HCT116 (cell line): ENCODE measurements around the gene CIP2A. TPM values are rescaled to one million over a fixed set of nuclear protein-coding genes. Genes with fewer than 3 reads are reported as not detected.

Experiments used
- ATAC-seq: fragments of 200-7000 bp; cut with Tn5 transposase; 2 replicates; pipeline ENCODE4 v1.9.1; 2020; ENCODE audit warnings: mild to moderate bottlenecking, moderate library complexity
- BruUV-seq: library from RNA; stranded (reverse); fragments of 400-500 nt; replicated peaks from 2 replicates; lab custom pipeline; 2021; lab: Mats Ljungman, UMichigan
- CTCF ChIA-PET: fragments of 300-600 bp; sonication (Branson Sonifier 250); formaldehyde crosslinking; loops from one replicate; lab custom pipeline; 2021; ENCODE audit warnings: antibody characterized with exemption; lab: Charles Lee
- POLR2A ChIA-PET: fragments of 300-600, 350-600 bp; sonication (Branson Sonifier 250); formaldehyde crosslinking; loops from one replicate; lab custom pipeline; 2021; ENCODE audit warnings: antibody characterized with exemption; lab: Charles Lee
- RAD21 ChIA-PET, 2 experiments: fragments of 300-600 bp; sonication (Branson Sonifier 250); formaldehyde crosslinking; loops; one replicate each; lab custom pipeline; 2023; ENCODE audit warnings: low total read pairs in 2 of 2; ENCODE audit not compliant: uncharacterized antibody in 2 of 2, unreplicated experiment in 2 of 2, low non-redundant PET in 1 of 2; lab: Charles Lee
- DNase-seq: peaks from one replicate; pipeline ENCODE4 v3.0.0-alpha.2; 2010; ENCODE audit warnings: low read depth, low spot score
- H2AFZ ChIP-seq: fragments of 200-600 bp; shearing (Covaris generic), sonication (generic); 2 replicates; pipeline ENCODE4 v1.6.1; 2017; ENCODE audit warnings: low read depth, mixed run types, mixed read lengths, antibody characterized with exemption, low read length; ENCODE audit not compliant: poor library complexity, severe bottlenecking
- H3K27ac ChIP-seq: 2 replicates; pipeline ENCODE4 v1.5.1; 2012; ENCODE audit warnings: low read depth, low read length
- H3K27me3 ChIP-seq: fragments of 200-600 bp; sonication (generic); 2 replicates; pipeline ENCODE4 v1.6.1; 2016; ENCODE audit warnings: mixed run types, low read length, mixed read lengths; ENCODE audit not compliant: insufficient read depth
- H3K36me3 ChIP-seq, 2 experiments: fragments of 200-500 bp in 1 of 2; fragments of 200-600 bp in 1 of 2; sonication (Bioruptor generic) in 1 of 2; sonication (generic) in 1 of 2; 2 replicates each; pipeline versions ENCODE4 v1.5.1 to v1.6.1; 2014 to 2016; ENCODE audit warnings: low read length in 2 of 2, inconsistent platforms in 1 of 2, mixed read lengths in 1 of 2, mixed run types in 1 of 2; ENCODE audit not compliant: insufficient read depth in 2 of 2, control insufficient read depth in 1 of 2
- H3K4me1 ChIP-seq, 2 experiments: fragments of 200-600 bp in 1 of 2; sonication (generic) in 1 of 2; 2 replicates each; pipeline versions ENCODE4 v1.5.1 to v1.6.1; 2012 to 2017; ENCODE audit warnings: low read length in 2 of 2, inconsistent platforms in 1 of 2, mild to moderate bottlenecking in 1 of 2, mixed read lengths in 1 of 2, mixed run types in 1 of 2, moderate library complexity in 1 of 2; ENCODE audit not compliant: insufficient read depth in 2 of 2, control insufficient read depth in 1 of 2
- H3K4me2 ChIP-seq: fragments of 200-600 bp; sonication (generic); 2 replicates; pipeline ENCODE4 v1.6.1; 2017; ENCODE audit warnings: mixed run types, low read length, mixed read lengths
- H3K4me3 ChIP-seq, 2 experiments: fragments of 200-600 bp in 1 of 2; sonication (generic) in 1 of 2; replicated peaks in 1 of 2; 2 replicates each; pipeline ENCODE4 v1.5.1; 2011 to 2016; ENCODE audit warnings: low read length in 2 of 2, control low read depth in 1 of 2, low read depth in 1 of 2, mild to moderate bottlenecking in 1 of 2, mixed read lengths in 1 of 2, mixed run types in 1 of 2
- H3K79me2 ChIP-seq: fragments of 200-600 bp; sonication (generic); 2 replicates; pipeline ENCODE4 v1.6.1; 2017; ENCODE audit warnings: mild to moderate bottlenecking, mixed run types, low read length, moderate library complexity, mixed read lengths; ENCODE audit not compliant: insufficient read depth
- H3K9ac ChIP-seq: fragments of 200-600 bp; sonication (generic); 2 replicates; pipeline ENCODE4 v1.6.1; 2016; ENCODE audit warnings: low read length, mixed read lengths
- H3K9me2 ChIP-seq: fragments of 200-600 bp; sonication (generic), shearing (Covaris generic); 2 replicates; pipeline ENCODE4 v1.6.1; 2017; ENCODE audit warnings: mixed run types, mild to moderate bottlenecking, moderate library complexity; ENCODE audit not compliant: insufficient read depth
- H3K9me3 ChIP-seq, 2 experiments: fragments of 200-500 bp in 1 of 2; fragments of 200-600 bp in 1 of 2; sonication (Bioruptor generic) in 1 of 2; sonication (generic) in 1 of 2; 2 replicates each; pipeline ENCODE4 v1.6.1; 2014 to 2017; ENCODE audit warnings: low read length in 2 of 2, mixed read lengths in 2 of 2, inconsistent platforms in 1 of 2, low read depth in 1 of 2, mild to moderate bottlenecking in 1 of 2, mixed run types in 1 of 2, moderate library complexity in 1 of 2; ENCODE audit not compliant: control insufficient read depth in 1 of 2, insufficient read depth in 1 of 2
- H4K20me1 ChIP-seq: fragments of 200-600 bp; sonication (generic), shearing (Covaris generic); 2 replicates; pipeline ENCODE4 v1.6.1; 2017; ENCODE audit warnings: mixed run types, mild to moderate bottlenecking, moderate library complexity; ENCODE audit not compliant: insufficient read depth
- ATF3 ChIP-seq: IDR thresholded peaks from 2 replicates; pipeline ENCODE4 v1.6.1; 2012
- CBX3 ChIP-seq: IDR thresholded peaks from 2 replicates; pipeline ENCODE4 v1.6.1; 2012; ENCODE audit warnings: low read depth
- CEBPB ChIP-seq: IDR thresholded peaks from 2 replicates; pipeline ENCODE4 v1.6.1; 2012; ENCODE audit warnings: low read depth
- EGR1 ChIP-seq: IDR thresholded peaks from 2 replicates; pipeline ENCODE4 v1.6.1; 2012; ENCODE audit warnings: low read depth
- ELF1 ChIP-seq: IDR thresholded peaks from 2 replicates; pipeline ENCODE4 v1.6.1; 2012; ENCODE audit warnings: low read depth, borderline replicate concordance
- EZH2phosphoT487 ChIP-seq: fragments of 200-600 bp; IDR thresholded peaks from 2 replicates; pipeline ENCODE4 v1.6.1; 2018; ENCODE audit warnings: antibody characterized with exemption, borderline replicate concordance
- JUND ChIP-seq: IDR thresholded peaks from 2 replicates; pipeline ENCODE4 v1.6.1; 2012
- MAX ChIP-seq: IDR thresholded peaks from 2 replicates; pipeline ENCODE4 v1.6.1; 2012
- POLR2A ChIP-seq: IDR thresholded peaks from 2 replicates; pipeline ENCODE4 v1.7.0; 2011; ENCODE audit warnings: borderline replicate concordance; ENCODE audit not compliant: insufficient read depth, insufficient read length; ENCODE audit errors: extremely low read depth
- POLR2AphosphoS5 ChIP-seq: IDR thresholded peaks from 2 replicates; pipeline ENCODE4 v1.6.1; 2011; ENCODE audit warnings: mild to moderate bottlenecking, low read depth, low read length, moderate library complexity
- REST ChIP-seq: IDR thresholded peaks from 2 replicates; pipeline ENCODE4 v1.6.1; 2012; ENCODE audit warnings: low read depth
- SRF ChIP-seq: IDR thresholded peaks from 2 replicates; pipeline ENCODE4 v1.6.1; 2012; ENCODE audit warnings: low read depth
- ZBTB33 ChIP-seq: IDR thresholded peaks from 2 replicates; pipeline ENCODE4 v1.6.1; 2011; ENCODE audit warnings: mild to moderate bottlenecking, low read length, moderate library complexity; ENCODE audit not compliant: insufficient replicate concordance; ENCODE audit errors: extremely low read depth
- ZNF274 ChIP-seq: fragments of 200-500 bp; sonication (Bioruptor generic); IDR thresholded peaks from 2 replicates; pipeline ENCODE4 v1.6.1; 2014; ENCODE audit warnings: mild to moderate bottlenecking, low read depth, low read length, inconsistent platforms
- intact Hi-C: fragments of 100-400 bp; cut with micrococcal nuclease; formaldehyde crosslinking; loops from 2 replicates; pipeline ENCODE4 v1.10.0; 2022
- total RNA-seq: library from RNA; stranded (reverse); gene quantifications from one replicate; pipeline ENCODE4 v1.2.1, GENCODE V29; 2021; ENCODE audit not compliant: unreplicated experiment

Gene CIP2A
- total RNA-seq, 1 experiment from 2014 or later: 41.6 TPM

GRCh38 chr3:108608750-108609149, 19.5 kb upstream of the CIP2A start:
- Histone ChIP-seq H3K4me3 (no peak overlapping the region), H3K27me3 (no peaks in the 10 kb centered on the region), H3K36me3 (no peaks in the 10 kb centered on the region)
- ChIA-PET RAD21 (no interaction called here), CTCF (no interaction called here), POLR2A (no interaction called here)
- intact Hi-C loops: no loop called here
- no TSS peak for BruUV-seq
- no peak for TF ChIP-seq ATF3
- TF ChIP-seq MAX: no peak
- no peak for TF ChIP-seq CBX3
- TF ChIP-seq ZNF274: no peak
- TF ChIP-seq POLR2AphosphoS5: no peak
- no peak for TF ChIP-seq ELF1
- no peak for TF ChIP-seq EGR1
- TF ChIP-seq POLR2A: no peak
- no peak for TF ChIP-seq ZBTB33
- no peak for TF ChIP-seq CEBPB
- TF ChIP-seq EZH2phosphoT487: no peak
- no peak for TF ChIP-seq SRF
- no peak for TF ChIP-seq REST
- TF ChIP-seq JUND: no peak
- TF ChIP-seq, all 23 proteins: peak for 0
- H4K20me1 ChIP-seq: no peaks in the 10 kb centered on the region
- ATAC-seq (no peak), DNase-seq (no peak)
- no peak overlapping the region for H3K4me2 ChIP-seq
- H3K9me3 ChIP-seq: no peaks in the 10 kb centered on the region
- H3K79me2 ChIP-seq: no peaks in the 10 kb centered on the region
- H3K27ac ChIP-seq: no peak overlapping the region
- no peak overlapping the region for H2AFZ ChIP-seq
- no peaks in the 10 kb centered on the region for H3K9me2 ChIP-seq
- no peak overlapping the region for H3K9ac ChIP-seq
- no peaks in the 10 kb centered on the region for H3K4me1 ChIP-seq
